Upper lobe of right lung (tissue), 1 donor: Measurements from ENCODE around the gene SAMD3. TPM values are rescaled to one million over a fixed set of nuclear protein-coding genes. Genes with fewer than 3 reads are reported as not detected.
A peak's percentile ranks its signal among the peaks of the same experiment; 100 is the strongest.

Source experiments
- ATAC-seq: fragments of 200-7000 bp; cut with Tn5 transposase; one replicate; pipeline ENCODE4 v1.9.1; 2020; ENCODE audit warnings: mild to moderate bottlenecking, moderate library complexity
- DNase-seq: peaks from one replicate; pipeline ENCODE4 v3.0.0-alpha.2; 2020
- H3K27ac ChIP-seq: fragments of 200-600 bp; one replicate; pipeline ENCODE4 v1.8.0; 2022
- H3K27me3 ChIP-seq: fragments of 200-600 bp; one replicate; pipeline ENCODE4 v1.8.0; 2022; ENCODE audit warnings: mild to moderate bottlenecking
- H3K36me3 ChIP-seq: fragments of 200-600 bp; one replicate; pipeline ENCODE4 v1.8.0; 2022
- H3K4me1 ChIP-seq: fragments of 200-600 bp; one replicate; pipeline ENCODE4 v1.8.0; 2022
- H3K4me3 ChIP-seq: fragments of 200-600 bp; one replicate; pipeline ENCODE4 v1.8.0; 2022; ENCODE audit warnings: mild to moderate bottlenecking
- H3K9me3 ChIP-seq: fragments of 200-600 bp; one replicate; pipeline ENCODE4 v1.8.0; 2022
- intact Hi-C: fragments of 100-400 bp; cut with DNase I; formaldehyde crosslinking; loops from one replicate; pipeline ENCODE4 v1.11.0; 2022
- total RNA-seq: library from RNA; stranded (reverse); fragmentation: NEBNext Ultra II Directional; extraction: Animal tissue kit (Norgen Biotek cat#: 25700); gene quantifications from one replicate; pipeline ENCODE4 v1.2.1, GENCODE V29; 2021
- TF ChIP-seq, protein P1 (sequence below): fragments of 200-600 bp; IDR thresholded peaks from one replicate; pipeline ENCODE4 v1.8.0; 2022; ENCODE audit warnings: antibody characterized with exemption
- donor health status: DM: no; HTN: yes; CAD: no; lungs with severe emphysema.

SAMD3 gene
- total RNA-seq, 1 donor from 2014 or later, result 5.2 TPM

DNA sequence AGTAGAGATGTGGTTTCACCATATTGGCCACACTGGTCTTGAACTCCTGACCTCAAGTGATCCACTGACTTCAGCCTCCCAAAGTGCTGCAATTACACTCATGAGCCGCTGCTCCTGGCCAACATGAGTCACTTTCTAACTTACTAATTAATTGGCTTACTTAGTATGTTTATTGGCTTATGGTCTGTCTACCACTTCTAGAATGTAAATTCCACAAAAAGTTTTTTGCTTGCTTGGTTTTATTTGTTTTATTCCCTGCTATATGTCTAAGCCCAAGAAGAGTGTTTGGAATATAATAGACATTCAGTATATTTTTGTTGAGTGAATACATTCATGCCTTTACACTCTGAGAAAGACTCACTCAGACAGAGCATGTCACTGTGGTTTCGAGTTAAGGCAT is 86.0 kb downstream of the SAMD3 start:
- no peaks in the 10 kb centered on the region for H3K27me3 ChIP-seq
- H3K9me3 ChIP-seq, result no peaks in the 10 kb centered on the region
- no peak overlapping the region for H3K4me3 ChIP-seq
- DNase-seq (no peak), ATAC-seq (no peak)
- TF ChIP-seq, protein P1, sequence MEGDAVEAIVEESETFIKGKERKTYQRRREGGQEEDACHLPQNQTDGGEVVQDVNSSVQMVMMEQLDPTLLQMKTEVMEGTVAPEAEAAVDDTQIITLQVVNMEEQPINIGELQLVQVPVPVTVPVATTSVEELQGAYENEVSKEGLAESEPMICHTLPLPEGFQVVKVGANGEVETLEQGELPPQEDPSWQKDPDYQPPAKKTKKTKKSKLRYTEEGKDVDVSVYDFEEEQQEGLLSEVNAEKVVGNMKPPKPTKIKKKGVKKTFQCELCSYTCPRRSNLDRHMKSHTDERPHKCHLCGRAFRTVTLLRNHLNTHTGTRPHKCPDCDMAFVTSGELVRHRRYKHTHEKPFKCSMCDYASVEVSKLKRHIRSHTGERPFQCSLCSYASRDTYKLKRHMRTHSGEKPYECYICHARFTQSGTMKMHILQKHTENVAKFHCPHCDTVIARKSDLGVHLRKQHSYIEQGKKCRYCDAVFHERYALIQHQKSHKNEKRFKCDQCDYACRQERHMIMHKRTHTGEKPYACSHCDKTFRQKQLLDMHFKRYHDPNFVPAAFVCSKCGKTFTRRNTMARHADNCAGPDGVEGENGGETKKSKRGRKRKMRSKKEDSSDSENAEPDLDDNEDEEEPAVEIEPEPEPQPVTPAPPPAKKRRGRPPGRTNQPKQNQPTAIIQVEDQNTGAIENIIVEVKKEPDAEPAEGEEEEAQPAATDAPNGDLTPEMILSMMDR, result no peak
- no peaks in the 10 kb centered on the region for H3K4me1 ChIP-seq
- no peaks in the 10 kb centered on the region for H3K36me3 ChIP-seq
- intact Hi-C loops, result no loop called here
- no peak overlapping the region for H3K27ac ChIP-seq

DNA sequence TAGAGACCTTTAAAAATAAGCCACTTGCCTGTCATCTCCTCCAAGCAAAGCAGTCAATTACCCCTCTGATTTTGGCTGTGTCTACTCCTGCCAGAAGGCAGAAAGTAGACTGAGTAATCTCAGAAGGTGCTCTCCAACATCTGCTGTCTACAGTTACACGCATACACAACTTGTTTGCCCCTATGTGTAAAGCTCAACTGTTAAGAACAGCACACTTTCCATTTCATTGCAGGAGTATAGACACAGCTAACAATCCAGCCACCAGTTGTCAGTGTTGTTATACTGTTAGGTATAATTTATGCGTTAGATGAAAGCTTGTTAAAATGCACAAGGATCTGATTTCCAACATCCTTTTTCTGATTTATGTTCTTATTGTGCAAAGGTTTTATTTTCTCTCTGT is 88.2 kb downstream of the SAMD3 start:
- DNase-seq (no peak), ATAC-seq (no peak)
- Histone ChIP-seq H3K36me3 (no peaks in the 10 kb centered on the region), H3K27me3 (no peaks in the 10 kb centered on the region), H3K4me3 (no peak overlapping the region), H3K9me3 (no peaks in the 10 kb centered on the region), H3K27ac (no peak overlapping the region), H3K4me1 (no peaks in the 10 kb centered on the region)
- TF ChIP-seq, protein P1, result no peak
- intact Hi-C loops, result no loop called here

DNA sequence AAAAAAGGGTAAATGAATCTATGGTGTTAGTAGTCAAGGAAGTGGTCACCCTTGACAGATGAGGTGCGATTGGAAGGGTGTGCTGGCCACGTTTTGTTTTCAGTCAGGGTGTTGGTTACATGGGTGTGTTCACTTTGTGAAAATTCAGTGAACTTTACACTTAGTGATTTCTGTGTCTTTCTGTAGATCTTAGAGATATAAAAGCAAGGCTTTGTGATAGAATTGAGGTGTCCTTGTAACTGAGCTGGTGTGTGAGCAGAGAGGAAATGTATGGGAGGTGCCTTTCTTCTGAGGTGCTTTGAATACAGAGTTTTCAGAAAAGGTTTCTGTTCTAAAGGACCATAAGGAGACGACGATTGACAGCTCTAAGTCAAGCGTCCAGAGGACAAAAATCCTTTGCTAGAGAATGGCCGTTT is 90.5 kb downstream of the SAMD3 start:
- Histone ChIP-seq H3K36me3 (no peaks in the 10 kb centered on the region), H3K27me3 (no peaks in the 10 kb centered on the region), H3K27ac (no peak overlapping the region), H3K4me3 (no peak overlapping the region), H3K4me1 (no peaks in the 10 kb centered on the region), H3K9me3 (no peaks in the 10 kb centered on the region)
- TF ChIP-seq, protein P1, result no peak
- DNase-seq, result no peak
- ATAC-seq, result peak; percentile 45
- intact Hi-C loops, result no loop called here

DNA sequence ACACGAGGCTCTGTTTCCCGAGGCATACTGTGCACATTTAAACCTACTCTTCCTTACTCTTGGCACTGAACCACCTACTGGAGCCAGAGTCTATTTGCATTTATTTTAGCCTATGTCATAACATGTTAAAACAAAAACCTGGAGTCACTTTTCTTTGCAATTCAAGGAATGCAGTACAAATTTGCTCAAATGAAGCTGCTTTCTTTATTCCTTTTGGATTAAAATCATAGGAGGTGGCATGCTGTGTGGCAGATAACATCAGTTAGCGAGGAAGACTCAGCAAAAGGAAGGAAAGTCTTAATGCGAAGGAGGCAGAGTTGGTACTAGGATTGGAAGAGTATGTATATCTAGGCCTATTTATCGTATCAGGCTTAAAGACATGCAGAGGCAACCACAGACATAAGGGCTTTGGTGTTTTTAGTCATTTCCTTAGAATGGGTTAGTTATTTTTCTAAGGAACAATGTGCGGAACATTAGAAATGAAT is 92.9 kb downstream of the SAMD3 start:
- Histone ChIP-seq H3K4me3 (no peak overlapping the region), H3K27me3 (no peaks in the 10 kb centered on the region), H3K27ac (no peak overlapping the region), H3K36me3 (no peaks in the 10 kb centered on the region), H3K4me1 (no peaks in the 10 kb centered on the region), H3K9me3 (no peaks in the 10 kb centered on the region)
- TF ChIP-seq, protein P1, result no peak
- ATAC-seq, result no peak
- no peak for DNase-seq
- intact Hi-C loops, result no loop called here

DNA sequence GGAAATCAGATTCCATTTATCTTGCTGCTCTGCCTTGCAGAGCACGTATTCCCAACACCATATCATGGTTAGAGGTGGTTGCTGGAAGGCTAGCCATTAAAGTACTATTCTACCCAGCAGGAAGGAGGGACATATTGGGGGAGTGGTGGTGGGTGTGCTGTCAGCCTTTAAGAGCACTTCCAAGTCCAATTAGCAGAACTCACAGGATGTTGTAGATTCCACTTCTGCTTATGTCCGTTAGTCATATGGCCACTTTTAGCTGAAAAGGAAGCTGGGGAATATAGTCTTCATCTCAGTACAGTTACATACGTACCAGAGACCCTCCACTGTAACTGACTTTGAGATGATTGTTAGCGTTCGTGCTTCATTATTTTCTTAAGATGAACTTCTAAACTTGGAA is 94.4 kb downstream of the SAMD3 start:
- Histone ChIP-seq H3K9me3 (no peaks in the 10 kb centered on the region), H3K4me3 (no peak overlapping the region), H3K27ac (no peak overlapping the region), H3K4me1 (no peaks in the 10 kb centered on the region), H3K36me3 (no peaks in the 10 kb centered on the region), H3K27me3 (no peaks in the 10 kb centered on the region)
- TF ChIP-seq, protein P1, result no peak
- intact Hi-C loops, result no loop called here
- no peak for DNase-seq
- ATAC-seq, result no peak

DNA sequence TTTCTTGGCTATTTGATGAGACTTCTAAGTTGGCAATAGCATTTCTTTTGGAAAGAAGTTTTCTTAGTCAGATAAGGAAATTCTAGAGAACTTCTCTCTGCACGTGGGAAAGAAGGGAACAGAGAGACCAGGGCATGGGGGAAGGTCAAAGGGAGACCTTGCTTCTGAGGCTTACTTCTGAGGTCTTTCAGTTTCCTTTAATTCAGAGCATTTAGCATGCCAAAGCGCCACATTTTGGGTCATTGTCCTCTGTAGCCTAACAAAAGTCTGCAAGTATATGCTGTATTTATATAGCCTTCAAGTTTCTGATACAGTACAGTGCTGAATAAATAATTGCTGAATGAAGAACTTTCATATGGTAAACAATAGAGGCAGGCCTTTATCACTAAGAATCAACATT is 95.6 kb downstream of the SAMD3 start:
- no peak overlapping the region for H3K4me3 ChIP-seq
- H3K9me3 ChIP-seq, result no peaks in the 10 kb centered on the region
- no peaks in the 10 kb centered on the region for H3K4me1 ChIP-seq
- no peak overlapping the region for H3K27ac ChIP-seq
- intact Hi-C loops, result no loop called here
- ATAC-seq, result no peak
- no peak for DNase-seq
- no peaks in the 10 kb centered on the region for H3K27me3 ChIP-seq
- TF ChIP-seq, protein P1, result no peak
- no peaks in the 10 kb centered on the region for H3K36me3 ChIP-seq
